Mesodermal cell (in vitro differentiated cells): ENCODE measurements around the gene CARD11.

Experiments
- H3K27ac ChIP-seq: 2 replicates; pipeline ENCODE4 v1.7.0; 2013; ENCODE audit warnings: mild to moderate bottlenecking, low read depth, low read length, moderate library complexity; ENCODE audit not compliant: severe bottlenecking
- H3K36me3 ChIP-seq: 2 replicates; pipeline ENCODE4 v1.7.1; 2013; ENCODE audit warnings: mild to moderate bottlenecking, low read length, moderate library complexity; ENCODE audit not compliant: control insufficient read depth, insufficient read depth
- H3K4me1 ChIP-seq: one replicate; pipeline ENCODE4 v1.7.1; 2013; ENCODE audit warnings: mild to moderate bottlenecking, low read length; ENCODE audit not compliant: insufficient read depth, control insufficient read depth, poor library complexity, severe bottlenecking
- H3K4me3 ChIP-seq: 2 replicates; pipeline ENCODE4 v1.7.0; 2013; ENCODE audit warnings: low read length, control low read depth, mild to moderate bottlenecking; ENCODE audit not compliant: insufficient read depth, poor library complexity, severe bottlenecking; ENCODE audit errors: extremely low read depth
- H3K9me3 ChIP-seq: 2 replicates; pipeline ENCODE4 v1.7.1; 2013; ENCODE audit warnings: mild to moderate bottlenecking, low read length, moderate library complexity; ENCODE audit not compliant: control insufficient read depth
- WGBS, 2 experiments: methylation state at CpG; one replicate each; pipeline ENCODE4 v1.1.5; 2013; ENCODE audit warnings: missing lambda C conversion rate in 2 of 2; ENCODE audit not compliant: insufficient coverage in 2 of 2; 5-methylcytosine and 5-hydroxymethylcytosine counted together

Gene CARD11

DNA sequence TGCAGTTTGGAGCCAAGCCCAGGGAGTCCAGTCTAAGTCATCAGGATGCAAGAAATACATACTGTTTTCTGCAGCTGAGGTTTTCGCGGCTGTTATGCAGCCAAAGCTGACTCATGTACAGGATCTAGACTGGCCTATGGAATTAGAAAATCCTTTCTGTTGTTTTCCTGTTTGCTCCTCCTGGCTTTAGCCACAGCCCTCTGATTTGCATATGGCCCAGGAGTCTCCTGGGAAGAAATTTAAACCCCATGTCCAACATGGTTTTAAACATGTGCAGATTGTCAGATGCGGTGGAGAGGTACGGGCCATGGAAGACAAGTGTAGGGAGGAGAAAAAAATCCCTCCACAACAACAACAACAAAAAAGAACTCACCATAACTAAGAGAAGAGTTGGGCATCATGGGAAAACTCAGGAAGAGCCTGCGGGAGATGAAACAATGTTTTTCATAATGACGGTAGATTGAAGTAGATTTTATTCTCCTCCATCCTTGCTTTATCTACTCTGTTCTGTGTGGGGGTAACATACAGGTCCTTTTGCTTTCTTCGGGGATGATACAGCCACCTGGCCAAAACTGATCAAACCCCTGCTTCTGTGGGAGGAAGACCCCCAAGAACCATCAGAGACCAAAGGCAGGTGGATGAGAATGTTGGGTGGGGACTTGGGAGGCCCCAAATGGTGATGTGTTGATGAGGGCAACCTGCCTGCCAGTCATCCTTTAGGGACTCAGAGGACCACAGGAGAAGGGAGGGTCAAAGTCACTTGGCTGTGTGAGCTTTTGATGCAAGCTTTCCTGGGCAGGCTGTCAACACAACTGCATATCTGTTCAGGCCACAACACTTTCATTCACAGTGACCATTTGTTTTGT lies 169.7 kb downstream of the CARD11 start:
- Histone ChIP-seq H3K4me3 (no peak overlapping the region), H3K27ac (peak overlapping the region; percentile 96), H3K36me3 (no peaks in the 10 kb centered on the region), H3K4me1 (peaks cover 7% of the 10 kb centered on the region), H3K9me3 (no peaks in the 10 kb centered on the region)
- 81 to 97% methylated on average over 2 to 3 of the region's 7 CpGs for WGBS, 2 experiments

GRCh38 chr7:2873146-2873545 lies 170.5 kb downstream of the CARD11 start:
- WGBS, 2 experiments: 90 to 97% methylated on average over 8 of the region's 10 CpGs
- peak overlapping the region; percentile 43 for H3K27ac ChIP-seq
- H3K4me1 ChIP-seq: peaks cover 7% of the 10 kb centered on the region
- H3K36me3 ChIP-seq: no peaks in the 10 kb centered on the region
- H3K4me3 ChIP-seq: no peak overlapping the region
- no peaks in the 10 kb centered on the region for H3K9me3 ChIP-seq

DNA sequence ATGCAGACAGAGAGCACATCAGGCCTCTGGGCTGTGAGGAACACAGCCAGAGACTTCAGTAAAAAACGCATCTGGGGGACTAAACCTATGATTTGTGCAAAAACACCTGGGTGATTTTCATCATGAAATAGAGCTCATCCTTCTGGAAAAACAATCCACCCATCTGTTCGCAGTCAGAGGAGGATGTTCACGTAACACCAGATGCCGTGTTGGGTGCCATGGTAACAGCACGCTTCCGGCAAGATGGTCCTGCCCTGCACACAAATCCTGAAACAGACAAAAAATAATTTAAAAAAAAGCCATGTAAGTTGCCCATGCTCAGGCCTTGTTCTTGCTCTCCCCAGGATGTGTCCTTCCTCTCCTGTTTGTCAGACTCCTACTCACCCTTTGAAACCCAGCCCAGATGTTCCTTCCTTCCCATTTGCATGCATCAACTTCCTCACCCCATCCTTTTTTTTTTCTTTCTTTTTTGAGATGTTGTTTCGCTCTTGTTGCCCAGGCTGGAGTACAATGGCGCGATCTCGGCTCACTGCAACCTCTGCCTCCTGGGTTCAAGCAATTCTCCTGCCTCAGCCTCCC lies 171.3 kb downstream of the CARD11 start:
- no peak overlapping the region for H3K4me3 ChIP-seq
- no peaks in the 10 kb centered on the region for H3K9me3 ChIP-seq
- peaks cover 7% of the 10 kb centered on the region for H3K4me1 ChIP-seq
- H3K36me3 ChIP-seq: no peaks in the 10 kb centered on the region
- 90 to 98% methylated on average over 5 to 6 of the region's 10 CpGs for whole genome bisulfite sequencing, 2 experiments
- no peak overlapping the region for H3K27ac ChIP-seq

DNA sequence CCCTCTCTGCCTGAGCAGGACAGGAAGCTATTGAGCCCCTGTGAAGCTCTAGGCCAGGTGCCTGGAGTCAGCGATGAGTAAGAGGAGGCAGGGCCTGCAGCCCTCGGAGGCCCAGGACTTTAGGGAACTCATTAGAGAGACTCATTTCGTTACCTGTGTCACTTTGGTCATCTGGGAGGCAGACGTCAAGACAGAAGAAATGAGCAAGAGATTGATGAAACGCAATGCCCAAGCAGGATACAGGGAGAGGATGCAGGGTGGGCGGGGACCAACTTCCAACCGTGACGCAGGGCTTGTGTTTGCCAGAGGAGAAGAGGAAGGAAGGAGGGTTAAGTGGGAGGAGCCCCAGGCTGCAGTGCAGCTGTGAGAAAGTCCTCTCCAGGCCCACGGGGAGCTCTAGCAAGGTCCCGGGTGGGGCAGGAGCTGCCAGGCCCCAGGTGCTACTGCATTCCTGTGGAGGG lies 173.2 kb downstream of the CARD11 start:
- Histone ChIP-seq H3K4me3 (no peak overlapping the region), H3K36me3 (no peaks in the 10 kb centered on the region), H3K9me3 (no peaks in the 10 kb centered on the region), H3K27ac (no peak overlapping the region), H3K4me1 (peaks cover 7% of the 10 kb centered on the region)
- WGBS, 2 experiments: 38 to 49% methylated on average over 10 of the region's 10 CpGs

DNA sequence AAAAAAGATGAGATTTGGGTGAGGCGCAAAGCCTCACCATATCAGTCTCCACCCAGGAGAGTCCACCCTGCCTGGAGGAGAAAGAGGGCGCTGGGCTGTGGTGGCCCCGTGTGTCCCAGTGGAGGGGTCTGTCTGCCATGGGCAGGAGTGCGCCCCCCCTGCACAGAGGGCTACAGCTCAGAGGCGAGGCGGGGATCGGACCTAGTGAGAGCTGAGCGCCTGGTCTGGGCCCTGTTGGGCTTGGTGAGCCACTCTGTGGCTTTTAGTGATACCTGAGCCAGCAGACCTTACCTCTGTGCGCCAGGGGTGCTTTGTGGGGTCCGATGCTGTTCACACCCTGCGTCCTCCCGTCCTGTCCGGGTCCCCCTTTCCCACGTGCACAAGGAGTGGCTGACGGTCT lies 173.7 kb downstream of the CARD11 start:
- H3K4me1 ChIP-seq: peaks cover 7% of the 10 kb centered on the region
- no peaks in the 10 kb centered on the region for H3K9me3 ChIP-seq
- no peak overlapping the region for H3K27ac ChIP-seq
- H3K4me3 ChIP-seq: no peak overlapping the region
- WGBS, 2 experiments: 96 to 98% methylated on average over 11 to 14 of the region's 15 CpGs
- H3K36me3 ChIP-seq: no peaks in the 10 kb centered on the region

GRCh38 chr7:2866601-2867000 lies 177.1 kb downstream of the CARD11 start:
- no peak overlapping the region for H3K4me3 ChIP-seq
- H3K9me3 ChIP-seq: no peaks in the 10 kb centered on the region
- H3K4me1 ChIP-seq: peaks cover 31% of the 10 kb centered on the region
- H3K36me3 ChIP-seq: no peaks in the 10 kb centered on the region
- WGBS, 2 experiments: 87 to 95% methylated on average over 3 of the region's 3 CpGs
- H3K27ac ChIP-seq: no peak overlapping the region

- 54% methylated on average over 10 to 14 of the region's 17 CpGs for WGBS, 2 experiments
- Histone ChIP-seq H3K27ac (no peak overlapping the region), H3K36me3 (no peaks in the 10 kb centered on the region), H3K9me3 (no peaks in the 10 kb centered on the region), H3K4me3 (no peak overlapping the region), H3K4me1 (peaks cover 24% of the 10 kb centered on the region)
Measured at GRCh38 chr7:2864999-2865670, 178.5 kb downstream of the CARD11 start.

DNA sequence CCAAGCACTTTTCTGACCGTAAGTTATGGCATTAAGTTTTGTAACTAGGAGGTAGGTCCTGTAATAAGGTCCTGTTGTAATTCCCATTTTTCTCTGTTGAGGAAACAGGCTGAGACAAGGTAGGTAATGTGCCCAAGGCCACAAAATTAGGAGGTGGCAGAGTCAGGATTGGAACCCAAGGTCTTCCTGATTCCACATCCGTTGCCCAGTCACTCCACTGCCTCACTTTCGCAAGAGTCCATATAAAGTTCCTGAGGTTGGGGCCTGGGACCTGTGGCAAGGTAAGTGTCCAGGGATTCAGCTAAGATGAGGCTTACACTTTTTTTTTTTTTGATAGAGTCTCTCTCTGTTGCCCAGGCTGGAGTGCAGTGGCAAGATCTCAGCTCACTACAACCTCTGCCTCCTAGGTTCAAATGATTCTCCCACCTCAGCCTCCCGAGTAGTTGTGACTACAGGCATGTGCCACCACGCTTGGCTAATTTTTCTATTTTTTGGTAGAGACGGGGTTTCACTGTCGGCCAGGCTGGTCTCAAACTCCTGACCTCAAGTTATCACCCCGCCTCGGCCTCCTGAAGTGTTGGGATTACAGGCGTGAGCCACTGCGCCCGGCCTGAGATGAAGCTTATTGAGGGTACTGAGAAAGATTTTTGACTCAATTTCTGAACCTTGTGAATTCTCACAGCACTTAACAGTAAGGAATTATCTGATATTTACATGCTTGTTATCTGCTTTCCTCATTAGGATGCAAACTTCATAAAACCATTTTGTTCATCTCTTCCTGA lies 179.3 kb downstream of the CARD11 start:
- Histone ChIP-seq H3K4me1 (peaks cover 24% of the 10 kb centered on the region), H3K4me3 (no peak overlapping the region), H3K9me3 (no peaks in the 10 kb centered on the region), H3K27ac (peak overlapping the region; percentile 94), H3K36me3 (no peaks in the 10 kb centered on the region)
- WGBS, 2 experiments: 95 to 97% methylated on average over 7 of the region's 12 CpGs

DNA sequence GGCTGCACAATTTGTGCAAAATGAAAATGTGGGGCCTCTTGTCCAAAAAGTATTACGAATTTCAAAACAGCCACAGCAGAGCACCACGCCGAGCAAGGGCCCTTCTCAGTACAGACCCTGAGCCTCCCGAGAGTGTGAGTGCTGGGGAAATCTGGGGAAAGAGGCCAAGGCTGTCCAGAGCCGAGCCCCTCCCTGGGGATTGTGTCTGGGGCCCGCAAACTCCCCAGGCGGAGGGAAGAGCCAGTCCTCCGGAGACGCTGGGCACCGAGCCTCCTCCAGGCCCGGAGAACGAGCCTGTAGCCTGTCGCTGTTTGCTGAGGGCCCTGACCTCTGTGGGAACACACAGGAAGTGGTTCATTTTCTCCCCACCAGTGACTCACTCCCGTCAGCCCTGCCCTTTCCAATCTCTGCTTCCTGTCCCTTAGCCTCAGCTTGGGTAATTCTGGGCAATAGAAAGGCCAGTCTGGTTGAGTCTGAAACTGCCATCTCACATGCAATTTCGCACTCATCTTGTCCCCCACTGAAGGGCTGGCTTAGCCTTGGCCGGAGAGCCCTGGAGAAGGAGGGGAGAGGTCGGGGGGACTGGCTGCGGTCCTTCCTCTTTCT lies 180.1 kb downstream of the CARD11 start:
- WGBS, 2 experiments: 36 to 41% methylated on average over 11 to 15 of the region's 18 CpGs

DNA sequence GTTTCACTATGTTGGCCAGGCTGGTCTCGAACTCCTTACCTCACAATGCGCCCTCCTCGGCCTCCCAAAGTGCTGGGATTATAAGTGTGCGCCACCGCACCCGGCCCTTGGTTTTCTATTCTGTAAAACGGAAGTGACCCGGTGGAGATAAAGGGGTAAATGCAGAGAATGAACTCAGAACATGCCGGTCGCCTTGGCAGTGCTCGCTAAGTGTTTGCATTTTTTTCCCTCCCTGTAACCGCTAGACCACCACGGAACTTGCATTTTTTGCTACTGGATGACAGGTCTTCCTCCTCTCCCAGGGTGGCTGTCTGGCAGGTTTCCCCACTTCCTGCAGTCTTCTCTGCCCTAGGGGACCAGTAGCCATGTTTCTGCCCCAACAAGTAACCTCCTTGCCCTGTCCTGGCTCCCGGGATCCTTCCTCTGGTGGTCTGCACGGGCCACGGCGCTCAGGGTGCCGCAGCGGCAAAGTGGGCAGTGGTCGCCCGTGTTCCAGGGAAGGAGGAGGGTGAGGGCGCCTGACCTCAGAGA lies 180.8 kb downstream of the CARD11 start:
- peaks cover 24% of the 10 kb centered on the region for H3K4me1 ChIP-seq
- WGBS, 2 experiments: 82 to 89% methylated on average over 19 to 21 of the region's 22 CpGs
- H3K9me3 ChIP-seq: no peaks in the 10 kb centered on the region
- H3K27ac ChIP-seq: peak overlapping the region; percentile 94
- H3K4me3 ChIP-seq: no peak overlapping the region
- H3K36me3 ChIP-seq: no peaks in the 10 kb centered on the region

More for the DNA sequence above, 180.1 kb downstream of the CARD11 start:
- Histone ChIP-seq H3K4me1 (peaks cover 24% of the 10 kb centered on the region), H3K36me3 (no peaks in the 10 kb centered on the region), H3K27ac (peak overlapping the region; percentile 94), H3K4me3 (no peak overlapping the region), H3K9me3 (no peaks in the 10 kb centered on the region)
